GM12864 (cell line): Measurements from ENCODE around the gene NPLOC4.

Source experiments
- DNase-seq: peaks from one replicate; pipeline ENCODE4 v3.0.0-alpha.2; 2011; ENCODE audit warnings: low read depth
- H3K4me3 ChIP-seq: 2 replicates; pipeline ENCODE4 v1.5.1; 2011; ENCODE audit warnings: mild to moderate bottlenecking, low read depth, low read length, control low read depth
- CTCF ChIP-seq: IDR thresholded peaks from 2 replicates; pipeline ENCODE4 v1.5.1; 2011; ENCODE audit warnings: low read depth, mild to moderate bottlenecking, moderate library complexity, low read length, control low read depth, inconsistent platforms; ENCODE audit errors: missing control alignments

The NPLOC4 gene

GRCh38 chr17:81576621-81577277, 60.2 kb downstream of the NPLOC4 start:
- no peak overlapping the region for H3K4me3 ChIP-seq
- no peak for DNase-seq
- no peak for TF ChIP-seq CTCF

GRCh38 chr17:81575836-81576235, 61.1 kb downstream of the NPLOC4 start:
- TF ChIP-seq CTCF, result no peak
- H3K4me3 ChIP-seq, result no peak overlapping the region
- no peak for DNase-seq

- TF ChIP-seq CTCF, result no peak
- H3K4me3 ChIP-seq, result no peak overlapping the region
- DNase-seq, result no peak
These were observed 62.3 kb downstream of the NPLOC4 start for GRCh38 chr17:81574643-81574956.

GRCh38 chr17:81573794-81574642, 62.9 kb downstream of the NPLOC4 start:
- H3K4me3 ChIP-seq, result no peak overlapping the region
- no peak for DNase-seq
- no peak for TF ChIP-seq CTCF

- H3K4me3 ChIP-seq, result no peak overlapping the region
- no peak for DNase-seq
- TF ChIP-seq CTCF, result no peak
These were observed 64.2 kb downstream of the NPLOC4 start for GRCh38 chr17:81572563-81573168.

GRCh38 chr17:81570964-81571363, 65.9 kb downstream of the NPLOC4 start:
- no peak for DNase-seq
- H3K4me3 ChIP-seq, result no peak overlapping the region
- TF ChIP-seq CTCF, result no peak
